HepG2 (cell line): ENCODE results near the gene NPVF. TPM values are rescaled to one million over a fixed set of nuclear protein-coding genes. Genes with fewer than 3 reads are reported as not detected.

Source experiments
- ATAC-seq: fragments of 200-7000 bp; cut with Tn5 transposase; 3 replicates; pipeline ENCODE4 v1.9.1; 2020; ENCODE audit warnings: mild to moderate bottlenecking, moderate library complexity
- BruUV-seq: library from RNA; stranded (reverse); fragments of 400-500 nt; replicated peaks from 2 replicates; lab custom pipeline; 2021; lab: Mats Ljungman, UMichigan
- CTCF ChIA-PET: fragments of 300-600 bp; formaldehyde crosslinking; extraction: SDS; loops from one replicate; lab custom pipeline; 2021; ENCODE audit warnings: low total read pairs, inconsistent platforms, low intra/inter-chr PET ratio; lab: Yijun Ruan, JAX
- POLR2A ChIA-PET: fragments of 350-600 bp; sonication (Branson Sonifier 250); formaldehyde crosslinking; loops from one replicate; lab custom pipeline; 2020; ENCODE audit warnings: antibody characterized with exemption, inconsistent platforms; lab: Yijun Ruan, JAX
- DNase-seq: peaks from one replicate; pipeline ENCODE4 v3.0.0-alpha.2; 2015; ENCODE audit warnings: low spot score
- FAIRE-seq: peaks from 3 replicates; lab custom pipeline; 2011; peaks lifted over from hg19 to GRCh38; lab: Jason Lieb, UNC
- H2AFZ ChIP-seq: one replicate; pipeline ENCODE4 v1.6.1; 2011; ENCODE audit warnings: low read length, inconsistent platforms
- H3K27ac ChIP-seq: fragments of 300-600 bp; 3 replicates; pipeline ENCODE4 v1.8.0; 2011; ENCODE audit warnings: mixed run types, mild to moderate bottlenecking, mixed read lengths, low read length, inconsistent platforms; ENCODE audit not compliant: insufficient read depth; ENCODE audit errors: extremely low read length
- H3K27me3 ChIP-seq, 2 experiments: fragments of 200-600 bp in 1 of 2; 2 replicates in 1 of 2; 3 replicates in 1 of 2; pipeline versions ENCODE4 v1.6.0 to v1.8.0; 2011; ENCODE audit warnings: low read length in 2 of 2, mild to moderate bottlenecking in 2 of 2, moderate library complexity in 2 of 2, inconsistent platforms in 1 of 2; ENCODE audit not compliant: insufficient read depth in 2 of 2, control insufficient read depth in 1 of 2
- H3K36me3 ChIP-seq, 2 experiments: fragments of 200-600 bp in 1 of 2; replicated peaks in 1 of 2; 2 replicates in 1 of 2; 3 replicates in 1 of 2; pipeline versions ENCODE4 v1.5.1 to v1.8.0; 2011; ENCODE audit warnings: low read length in 2 of 2, inconsistent platforms in 1 of 2; ENCODE audit not compliant: insufficient read depth in 2 of 2, control insufficient read depth in 1 of 2
- H3K4me1 ChIP-seq: 2 replicates; pipeline ENCODE4 v1.5.1; 2012; ENCODE audit warnings: low read length, inconsistent platforms; ENCODE audit not compliant: insufficient read depth
- H3K4me2 ChIP-seq: 2 replicates; pipeline ENCODE4 v1.6.0; 2011; ENCODE audit warnings: low read depth, low read length, inconsistent platforms
- H3K4me3 ChIP-seq, 3 experiments: fragments of 200-600 bp in 1 of 3; sonication (generic), shearing (Covaris generic) in 1 of 3; replicated peaks in 1 of 3; 2 replicates each; pipeline ENCODE4 v1.5.1; 2011 to 2016; ENCODE audit warnings: low read length in 3 of 3, inconsistent platforms in 2 of 3, low read depth in 2 of 3, mild to moderate bottlenecking in 2 of 3, control low read depth in 1 of 3, mixed read lengths in 1 of 3; ENCODE audit not compliant: insufficient read depth in 1 of 3
- H3K79me2 ChIP-seq: one replicate; pipeline ENCODE4 v1.6.1; 2011; ENCODE audit warnings: low read length, inconsistent platforms; ENCODE audit not compliant: insufficient read depth
- H3K9ac ChIP-seq: 2 replicates; pipeline ENCODE4 v1.6.0; 2011; ENCODE audit warnings: mild to moderate bottlenecking, low read depth, low read length, inconsistent platforms; ENCODE audit not compliant: insufficient read depth
- H3K9me3 ChIP-seq: 2 replicates; pipeline ENCODE4 v1.5.1; 2012; ENCODE audit warnings: mild to moderate bottlenecking, low read length
- H4K20me1 ChIP-seq: 2 replicates; pipeline ENCODE4 v1.6.0; 2011; ENCODE audit warnings: inconsistent platforms, mild to moderate bottlenecking, low read length, moderate library complexity; ENCODE audit not compliant: insufficient read depth
- CHD2 ChIP-seq: IDR thresholded peaks from 2 replicates; pipeline ENCODE4 v1.6.1; 2011; ENCODE audit warnings: low read depth, low read length, improper control_type of control experiment
- WGBS: methylation state at CpG from one replicate; pipeline ENCODE4 v1.1.6; 2017; ENCODE audit warnings: low lambda C conversion rate; 5-methylcytosine and 5-hydroxymethylcytosine counted together
- in situ Hi-C: cut with HindIII; loops from 2 replicates; pipeline ENCODE4 v1.10.0; 2017; ENCODE audit warnings: low pct_unique_long_range_greater_than_20kb; ENCODE audit not compliant: extremely low pct_ligation_motif_present
- intact Hi-C: fragments of 100-400 bp; cut with micrococcal nuclease; formaldehyde crosslinking; loops from one replicate; pipeline ENCODE4 v1.10.0; 2022; ENCODE audit not compliant: unreplicated experiment
- polyA plus RNA-seq, 8 experiments: library from polyadenylated mRNA; depleted of rRNA in 3 of 8; stranded (reverse) in 7 of 8; unstranded in 1 of 8; fragments of >200 nt; fragmentation: Illumina TruSeq in 4 of 8; extraction: Trizol in 4 of 8; gene quantifications; 2 replicates each; pipeline versions ENCODE4 v1.2.1 to v1.2.3, GENCODE V29; 2011 to 2016; ENCODE audit warnings: low read depth in 4 of 8, missing spikeins in 1 of 8, mixed read lengths in 1 of 8; ENCODE audit not compliant: insufficient read depth in 1 of 8
- total RNA-seq, 5 experiments: library from RNA; depleted of rRNA; stranded (reverse); fragments of >200 nt; fragmentation: Illumina TruSeq; extraction: Trizol; gene quantifications; 2 replicates each; pipeline ENCODE4 v1.2.3, GENCODE V29; 2016; ENCODE audit warnings: low read depth in 1 of 5
- TF ChIP-seq, protein P1 (sequence below): sonication (generic); formaldehyde crosslinking; IDR thresholded peaks from 2 replicates; pipeline ENCODE4 v1.5.1; 2020; ENCODE audit warnings: mild to moderate bottlenecking, missing genetic modification reagents, borderline replicate concordance

Gene NPVF
- total and polyA plus RNA-seq, 2 of the 13 experiments (the other 11 are each of a cell fraction or from before 2014, with no cell fraction given), result not detected

DNA sequence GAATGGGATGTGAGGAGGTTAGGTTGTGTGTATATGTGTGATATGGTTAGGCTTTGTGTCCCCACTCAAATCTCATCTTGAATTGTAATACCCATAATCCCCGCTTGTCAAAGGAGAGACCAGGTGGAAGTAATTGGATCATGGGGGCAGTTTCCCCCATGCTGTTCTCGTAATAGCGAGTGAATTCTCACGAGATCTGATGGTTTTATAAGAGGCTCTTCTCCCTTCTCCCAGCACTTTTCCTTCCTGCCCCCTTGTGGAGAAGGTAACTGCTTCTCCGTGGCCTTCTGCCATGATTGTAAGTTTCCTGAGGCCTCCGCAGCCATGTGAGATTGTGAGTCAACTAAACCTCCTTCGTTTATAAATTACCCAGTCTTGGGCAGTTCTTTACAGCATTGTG lies 47.3 kb downstream of the NPVF start:
- POLR2A ChIA-PET, result interaction anchor here (0.6 to 1.5 kb wide), 5 partner anchors 9 to 338 kb away, joined by 3 to 11 read pairs (median 4); partner anchors contain the start of gene CYCS
- CTCF ChIA-PET, result interaction anchor here (1.8 kb wide), 1 partner anchor 36 kb away, joined by 6 read pairs; no protein-coding TSS in a partner anchor
- H2AFZ ChIP-seq, result peak overlapping the region; percentile 82

More for the DNA sequence above, 47.3 kb downstream of the NPVF start:
- Histone ChIP-seq H3K36me3 (no peaks in the 10 kb centered on the region), H3K4me3 (peak overlapping the region in 2 of 3 experiments; percentile 64 to 73; a peak in 2 of 6 replicates), H4K20me1 (no peaks in the 10 kb centered on the region), H3K27ac (no peak overlapping the region), H3K9me3 (no peaks in the 10 kb centered on the region), H3K27me3 (peaks cover 0 to 3% of the 10 kb centered on the region in 2 experiments; a peak in 1 of 5 replicates), H3K79me2 (no peaks in the 10 kb centered on the region), H3K9ac (0 out of 2 replicates have a peak overlapping the region, but pooled peaks have one; percentile 58), H3K4me2 (peak overlapping the region; percentile 91), H3K4me1 (peaks cover 21% of the 10 kb centered on the region)
- ATAC-seq (no peak), DNase-seq (no peak), FAIRE-seq (no peak)
- 69% methylated on average over 7 of the region's 7 CpGs for WGBS
- TF ChIP-seq CHD2, result peak; percentile 73; the same call in 1 of the 2 replicates
- TF ChIP-seq, protein P1, sequence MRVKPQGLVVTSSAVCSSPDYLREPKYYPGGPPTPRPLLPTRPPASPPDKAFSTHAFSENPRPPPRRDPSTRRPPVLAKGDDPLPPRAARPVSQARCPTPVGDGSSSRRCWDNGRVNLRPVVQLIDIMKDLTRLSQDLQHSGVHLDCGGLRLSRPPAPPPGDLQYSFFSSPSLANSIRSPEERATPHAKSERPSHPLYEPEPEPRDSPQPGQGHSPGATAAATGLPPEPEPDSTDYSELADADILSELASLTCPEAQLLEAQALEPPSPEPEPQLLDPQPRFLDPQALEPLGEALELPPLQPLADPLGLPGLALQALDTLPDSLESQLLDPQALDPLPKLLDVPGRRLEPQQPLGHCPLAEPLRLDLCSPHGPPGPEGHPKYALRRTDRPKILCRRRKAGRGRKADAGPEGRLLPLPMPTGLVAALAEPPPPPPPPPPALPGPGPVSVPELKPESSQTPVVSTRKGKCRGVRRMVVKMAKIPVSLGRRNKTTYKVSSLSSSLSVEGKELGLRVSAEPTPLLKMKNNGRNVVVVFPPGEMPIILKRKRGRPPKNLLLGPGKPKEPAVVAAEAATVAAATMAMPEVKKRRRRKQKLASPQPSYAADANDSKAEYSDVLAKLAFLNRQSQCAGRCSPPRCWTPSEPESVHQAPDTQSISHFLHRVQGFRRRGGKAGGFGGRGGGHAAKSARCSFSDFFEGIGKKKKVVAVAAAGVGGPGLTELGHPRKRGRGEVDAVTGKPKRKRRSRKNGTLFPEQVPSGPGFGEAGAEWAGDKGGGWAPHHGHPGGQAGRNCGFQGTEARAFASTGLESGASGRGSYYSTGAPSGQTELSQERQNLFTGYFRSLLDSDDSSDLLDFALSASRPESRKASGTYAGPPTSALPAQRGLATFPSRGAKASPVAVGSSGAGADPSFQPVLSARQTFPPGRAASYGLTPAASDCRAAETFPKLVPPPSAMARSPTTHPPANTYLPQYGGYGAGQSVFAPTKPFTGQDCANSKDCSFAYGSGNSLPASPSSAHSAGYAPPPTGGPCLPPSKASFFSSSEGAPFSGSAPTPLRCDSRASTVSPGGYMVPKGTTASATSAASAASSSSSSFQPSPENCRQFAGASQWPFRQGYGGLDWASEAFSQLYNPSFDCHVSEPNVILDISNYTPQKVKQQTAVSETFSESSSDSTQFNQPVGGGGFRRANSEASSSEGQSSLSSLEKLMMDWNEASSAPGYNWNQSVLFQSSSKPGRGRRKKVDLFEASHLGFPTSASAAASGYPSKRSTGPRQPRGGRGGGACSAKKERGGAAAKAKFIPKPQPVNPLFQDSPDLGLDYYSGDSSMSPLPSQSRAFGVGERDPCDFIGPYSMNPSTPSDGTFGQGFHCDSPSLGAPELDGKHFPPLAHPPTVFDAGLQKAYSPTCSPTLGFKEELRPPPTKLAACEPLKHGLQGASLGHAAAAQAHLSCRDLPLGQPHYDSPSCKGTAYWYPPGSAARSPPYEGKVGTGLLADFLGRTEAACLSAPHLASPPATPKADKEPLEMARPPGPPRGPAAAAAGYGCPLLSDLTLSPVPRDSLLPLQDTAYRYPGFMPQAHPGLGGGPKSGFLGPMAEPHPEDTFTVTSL, result no peak
- BruUV-seq, result no TSS peak
- intact Hi-C loops, result loop anchor here (1.0 to 10.0 kb wide), 2 partner anchors 35 to 384 kb away; no protein-coding TSS in a partner anchor
- in situ Hi-C loops, result no loop called here
